ENCODE data around the gene KDM8. TPM values are rescaled to one million over a fixed set of nuclear protein-coding genes. Genes with fewer than 3 reads are reported as not detected.
"Not testable (repeated sequence)": the region's sequence is repeated elsewhere in the genome, so short reads cannot be mapped to it uniquely, and the experiment has no call there.

The KDM8 gene
- total RNA-seq, 4 donors from 2014 or later: 2.0 to 4.6 (median 2.6) TPM

GRCh38 chr16:27248036-27248435 lies 44.7 kb downstream of the KDM8 start:
- no peak for ATAC-seq (ENCODE audit: low FRiP score)
- TF ChIP-seq CTCF (IDR thresholded peaks at IDR 0.05): no peak
- no peak for DNase-seq (ENCODE audit: low spot score)

- DNase-seq (ENCODE audit: low spot score); ATAC-seq (ENCODE audit: low FRiP score): not testable (repeated sequence)
Measured at GRCh38 chr16:27248886-27249285, 45.6 kb downstream of the KDM8 start.

DNA sequence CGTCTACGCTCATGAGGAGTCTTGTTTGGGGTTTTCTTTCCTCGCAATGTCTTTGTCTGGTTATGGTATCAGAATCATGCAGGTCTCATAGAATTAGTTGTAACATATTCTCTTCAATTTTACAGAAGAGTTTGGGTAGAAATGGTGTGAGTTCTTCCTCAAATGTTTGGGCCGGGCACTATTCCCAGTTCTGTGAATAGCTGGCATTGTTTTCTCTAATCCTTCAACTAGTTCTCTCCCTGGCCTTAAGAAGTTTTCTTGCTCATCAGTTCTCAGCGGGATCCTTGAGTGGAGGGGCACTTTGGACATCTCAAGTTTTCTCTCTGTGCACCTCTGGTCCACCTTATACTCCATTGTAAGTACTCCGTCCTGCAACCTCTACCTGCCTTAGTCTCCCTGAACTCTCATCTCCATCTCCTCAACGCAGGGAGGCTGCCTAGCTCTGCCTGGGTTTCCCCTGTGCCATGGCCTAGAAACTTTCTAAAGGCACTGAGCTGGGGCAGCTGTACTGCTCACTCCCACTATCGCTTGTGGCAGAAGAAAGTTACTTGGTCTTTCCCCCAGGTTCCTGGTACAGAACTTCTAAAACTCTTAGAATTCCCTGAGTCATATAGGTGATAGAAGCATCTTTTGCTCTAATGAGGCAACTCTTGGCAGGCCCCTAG lies 48.3 kb downstream of the KDM8 start:
- ATAC-seq (ENCODE audit: low FRiP score) (no peak), DNase-seq (ENCODE audit: low spot score) (no peak)
- no peak for TF ChIP-seq CTCF (IDR thresholded peaks at IDR 0.05)

DNA sequence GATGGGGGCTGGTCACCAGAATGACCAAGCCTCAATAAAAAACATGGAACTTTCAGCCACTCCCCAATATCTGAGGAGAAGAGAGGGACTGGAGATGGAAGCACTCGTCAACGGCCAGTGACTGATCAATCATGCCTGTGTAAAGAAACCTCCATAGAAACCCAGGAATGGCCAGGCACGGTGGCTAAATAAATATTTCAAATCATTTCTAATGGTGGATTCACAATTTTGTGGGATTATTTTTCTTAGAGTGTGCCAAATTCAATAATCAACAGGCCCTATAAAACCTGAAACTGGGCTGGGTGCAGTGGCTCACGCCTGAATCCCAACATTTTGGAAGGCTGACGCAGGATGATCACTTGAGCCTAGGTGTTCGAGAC lies 48.9 kb downstream of the KDM8 start:
- TF ChIP-seq CTCF (IDR thresholded peaks at IDR 0.05): no peak
- ATAC-seq (ENCODE audit: low FRiP score) (no peak), DNase-seq (ENCODE audit: low spot score) (no peak)

DNA sequence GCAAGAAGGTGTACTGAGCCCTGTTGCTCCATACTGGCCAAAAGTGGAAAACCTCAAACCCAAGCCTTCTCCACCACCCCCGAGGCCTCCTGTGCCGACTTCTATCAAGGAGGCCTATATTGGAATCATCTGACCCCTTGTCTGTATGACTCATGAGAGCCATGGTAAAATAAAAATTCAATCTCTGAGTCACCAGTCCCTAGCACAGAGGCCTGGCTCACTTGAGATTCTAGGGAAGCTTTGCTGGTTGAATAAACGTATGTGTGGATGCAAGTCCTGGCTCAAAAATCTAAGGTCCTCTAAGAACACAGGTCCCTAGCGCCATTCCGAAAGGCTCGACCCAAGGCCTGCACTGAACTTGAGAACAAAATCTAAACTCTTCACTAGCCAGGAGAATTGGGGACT lies 50.2 kb downstream of the KDM8 start:
- ATAC-seq (ENCODE audit: low FRiP score) (peak; percentile 78), DNase-seq (ENCODE audit: low spot score) (no peak)
- no peak for TF ChIP-seq CTCF (IDR thresholded peaks at IDR 0.05)

- no peak for TF ChIP-seq CTCF (IDR thresholded peaks at IDR 0.05)
- ATAC-seq (ENCODE audit: low FRiP score) (peak; percentile 49), DNase-seq (ENCODE audit: low spot score) (no peak)
Measured at GRCh38 chr16:27254262-27254811, 51.0 kb downstream of the KDM8 start.

DNA sequence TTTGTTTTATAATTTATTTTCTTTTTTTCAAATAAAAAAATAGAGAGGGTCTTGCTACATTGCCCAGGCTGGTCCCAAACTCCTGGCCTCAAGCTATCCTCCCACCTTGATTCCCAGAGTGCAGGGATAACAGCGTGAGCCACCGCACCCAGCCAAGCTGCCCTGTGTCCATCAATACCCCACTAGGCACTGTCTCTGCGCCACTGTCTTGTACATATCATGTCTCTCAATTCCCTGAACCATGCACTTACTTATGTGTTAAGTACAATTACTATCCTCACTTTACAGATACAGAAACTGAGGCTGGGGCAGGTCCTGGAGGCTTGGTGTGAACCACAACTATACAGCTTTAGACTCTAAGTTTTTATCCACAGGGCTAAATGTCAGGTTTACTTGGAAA lies 53.5 kb downstream of the KDM8 start:
- no peak for TF ChIP-seq CTCF (IDR thresholded peaks at IDR 0.05)
- ATAC-seq (ENCODE audit: low FRiP score) (no peak), DNase-seq (ENCODE audit: low spot score) (no peak)
